Suprapubic skin (tissue), 3 donors: Measurements from ENCODE around the gene NFYC.

ENCODE experiments used
- POLR2A ChIP-seq, 2 donors: fragments of 450-650 bp; IDR thresholded peaks; one replicate each; pipeline ENCODE4 v1.6.1; 2017; ENCODE audit warnings: antibody characterized with exemption in 2 of 2, mild to moderate bottlenecking in 2 of 2, moderate library complexity in 2 of 2
- TF ChIP-seq, protein P1 (sequence below), 2 donors: fragments of 200-600 bp in 1 of 2; fragments of 450-650 bp in 1 of 2; sonication (generic) in 1 of 2; IDR thresholded peaks; one replicate each; pipeline ENCODE4 v1.5.1; 2016 to 2019; ENCODE audit warnings: antibody characterized with exemption in 2 of 2, mild to moderate bottlenecking in 1 of 2, moderate library complexity in 1 of 2

DNA sequence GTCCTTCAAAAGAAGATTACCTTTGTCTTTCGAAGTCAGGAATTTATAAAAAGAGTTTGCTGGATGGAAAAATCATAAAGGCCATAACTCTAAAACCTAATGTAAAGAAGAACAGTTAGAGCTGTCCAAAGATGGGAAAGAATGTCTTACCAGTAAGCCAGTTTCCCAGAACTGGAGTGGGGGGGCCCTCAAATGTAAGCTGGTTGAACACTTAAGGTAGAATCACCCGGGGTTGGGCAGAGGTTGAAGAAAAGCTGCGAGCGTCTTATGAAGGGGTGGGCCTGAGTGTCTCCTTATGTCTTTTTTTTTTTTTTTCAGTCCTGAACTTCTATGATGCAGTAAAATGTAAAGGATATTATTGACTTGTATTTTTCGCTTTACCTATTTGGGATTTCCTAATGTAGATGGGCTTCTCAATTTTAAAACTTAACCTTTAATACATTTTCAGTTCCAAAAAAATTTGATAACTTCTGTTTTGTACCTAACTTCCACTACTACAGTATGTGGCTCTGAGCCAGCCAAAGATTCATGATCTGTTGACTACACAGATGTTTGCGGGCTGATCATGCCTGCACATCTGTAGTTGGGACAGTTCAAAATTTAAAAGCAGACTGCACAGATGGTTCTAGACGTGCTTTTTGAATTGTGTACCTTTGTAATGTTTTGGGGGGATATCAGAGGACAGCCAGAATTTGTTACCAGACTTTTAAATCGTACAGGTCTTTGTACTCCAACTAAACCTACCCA, 43.6 kb downstream of the NFYC start:
- TF ChIP-seq POLR2A (IDR thresholded peaks at IDR 0.05): no peak
- TF ChIP-seq, protein P1, sequence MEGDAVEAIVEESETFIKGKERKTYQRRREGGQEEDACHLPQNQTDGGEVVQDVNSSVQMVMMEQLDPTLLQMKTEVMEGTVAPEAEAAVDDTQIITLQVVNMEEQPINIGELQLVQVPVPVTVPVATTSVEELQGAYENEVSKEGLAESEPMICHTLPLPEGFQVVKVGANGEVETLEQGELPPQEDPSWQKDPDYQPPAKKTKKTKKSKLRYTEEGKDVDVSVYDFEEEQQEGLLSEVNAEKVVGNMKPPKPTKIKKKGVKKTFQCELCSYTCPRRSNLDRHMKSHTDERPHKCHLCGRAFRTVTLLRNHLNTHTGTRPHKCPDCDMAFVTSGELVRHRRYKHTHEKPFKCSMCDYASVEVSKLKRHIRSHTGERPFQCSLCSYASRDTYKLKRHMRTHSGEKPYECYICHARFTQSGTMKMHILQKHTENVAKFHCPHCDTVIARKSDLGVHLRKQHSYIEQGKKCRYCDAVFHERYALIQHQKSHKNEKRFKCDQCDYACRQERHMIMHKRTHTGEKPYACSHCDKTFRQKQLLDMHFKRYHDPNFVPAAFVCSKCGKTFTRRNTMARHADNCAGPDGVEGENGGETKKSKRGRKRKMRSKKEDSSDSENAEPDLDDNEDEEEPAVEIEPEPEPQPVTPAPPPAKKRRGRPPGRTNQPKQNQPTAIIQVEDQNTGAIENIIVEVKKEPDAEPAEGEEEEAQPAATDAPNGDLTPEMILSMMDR (IDR thresholded peaks at IDR 0.05): no peak
